Naive thymus-derived CD8-positive, alpha-beta T cell (primary cell): ENCODE data around the gene IRF3. TPM values are rescaled to one million over a fixed set of nuclear protein-coding genes. Genes with fewer than 3 reads are reported as not detected.
"Not testable (repeated sequence)": the region's sequence is repeated elsewhere in the genome, so short reads cannot be mapped to it uniquely, and the experiment has no call there.

Source experiments
- ATAC-seq, 2 donors: fragments of 150-1000 bp; cut with Tn5 transposase in 1 of 2; sonication (Bioruptor Pico), chemical (Tn5 transposase) in 1 of 2; 1 replicate in 1 of 2; 2 replicates in 1 of 2; pipeline ENCODE4 v1.10.0; 2021; ENCODE audit warnings: mild to moderate bottlenecking in 2 of 2, moderate library complexity in 2 of 2
- POLR2A ChIA-PET: fragments of 350-600 bp; sonication (Branson Sonifier 250); formaldehyde crosslinking; loops from one replicate; lab custom pipeline; 2021; ENCODE audit warnings: antibody characterized with exemption; lab: Charles Lee
- DNase-seq, 10 donors: peaks; one replicate each; pipeline versions ENCODE4 v3.0.0 to v3.0.0-alpha.2; 2020 to 2022
- H3K27ac Mint-ChIP-seq, 10 donors: one replicate each; pipeline ENCODE4 v1.8.0; 2020 to 2022; ENCODE audit warnings: mild to moderate bottlenecking in 10 of 10, mixed read lengths in 10 of 10, moderate library complexity in 4 of 10, inconsistent platforms in 1 of 10
- H3K27me3 Mint-ChIP-seq, 5 donors: one replicate each; pipeline ENCODE4 v1.8.0; 2021 to 2022; ENCODE audit warnings: mixed read lengths in 5 of 5
- H3K36me3 Mint-ChIP-seq, 3 donors: one replicate each; pipeline ENCODE4 v1.8.0; 2020 to 2022; ENCODE audit warnings: mixed read lengths in 3 of 3, mild to moderate bottlenecking in 2 of 3, inconsistent platforms in 1 of 3
- H3K4me1 Mint-ChIP-seq, 4 donors: one replicate each; pipeline ENCODE4 v1.8.0; 2021 to 2022; ENCODE audit warnings: mixed read lengths in 4 of 4
- H3K4me3 Mint-ChIP-seq, 10 donors: one replicate each; pipeline ENCODE4 v1.8.0; 2020 to 2022; ENCODE audit warnings: mild to moderate bottlenecking in 10 of 10, mixed read lengths in 10 of 10, moderate library complexity in 6 of 10, inconsistent platforms in 1 of 10
- H3K9me3 Mint-ChIP-seq, 9 donors: one replicate each; pipeline ENCODE4 v1.8.0; 2020 to 2022; ENCODE audit warnings: mixed read lengths in 9 of 9, mild to moderate bottlenecking in 3 of 9, inconsistent platforms in 1 of 9, moderate library complexity in 1 of 9
- polyA plus RNA-seq, 3 donors: library from polyadenylated mRNA; unstranded; fragments of 300-500 nt; fragmentation: Illumina TruSeq; gene quantifications; one replicate each; pipeline ENCODE4 v1.2.3, GENCODE V29; 2021
- total RNA-seq, 8 experiments: library from RNA in 2 of 8; stranded (reverse) in 2 of 8; gene quantifications; one replicate each; pipeline ENCODE4 v1.2.3 and lab custom pipeline; 2021 to 2026

Gene IRF3
- total and polyA plus RNA-seq, 5 experiments from 2014 or later, result 54.6 to 303 (median 76.1) TPM

- Mint-ChIP-seq H3K27ac (peak within 1 kb of the TSS; percentile 94 to 99 (median 97)), H3K36me3 (peaks cover 0 to 14% (median under 1%) of the 10 kb centered on the region in 3 donors), H3K9me3 (no peaks in the 10 kb centered on the region), H3K4me3 (peak within 1 kb of the TSS; percentile 87 to 98 (median 95)), H3K27me3 (no peaks in the 10 kb centered on the region), H3K4me1 (peaks cover 47 to 75% (median 63%) of the 10 kb centered on the region in 4 donors)
- ATAC-seq (peak; percentile 65 to 69), DNase-seq (peak; percentile 96 to 100 (median 99))
- POLR2A ChIA-PET, result interaction anchor here (0.6 to 7.8 kb wide), 20 partner anchors 10 to 307 kb away, joined by 3 to 180 read pairs (median 4); partner anchors contain the start of genes AKT1S1, BCL2L12, CD37 and IRF3
Measured at GRCh38 chr19:49641688-49642491, 23.8 kb downstream of the IRF3 start, which contains the start of gene SCAF1. TSS of gene SCAF1 (plus strand) at chr19:49642209. CDS start at chr19:49645027, 2,818 bp downstream.

GRCh38 chr19:49640113-49640898, 25.4 kb downstream of the IRF3 start, which contains the start of gene RRAS:
TSS of gene RRAS (minus strand) at chr19:49640143. CDS start at chr19:49640098, 45 bp downstream.
- no peaks in the 10 kb centered on the region for H3K36me3 Mint-ChIP-seq
- H3K27ac Mint-ChIP-seq, result peak within 1 kb of the TSS; percentile 94 to 99 (median 97)
- POLR2A ChIA-PET, result interaction anchor here (0.5 to 7.8 kb wide), 36 partner anchors 8 to 1276 kb away, joined by 3 to 180 read pairs (median 4); partner anchors contain the start of genes AKT1S1, ALDH16A1, ATF5 and BCL2L12
- ATAC-seq, result peak; percentile 67 to 73
- peak within 1 kb of the TSS; percentile 87 to 98 (median 94) for H3K4me3 Mint-ChIP-seq
- H3K4me1 Mint-ChIP-seq, result peaks cover 45 to 68% (median 58%) of the 10 kb centered on the region in 4 donors
- no peaks in the 10 kb centered on the region for H3K9me3 Mint-ChIP-seq
- peak; percentile 94 to 100 (median 99) for DNase-seq
- H3K27me3 Mint-ChIP-seq, result no peaks in the 10 kb centered on the region

GRCh38 chr19:49639401-49640112, 26.1 kb downstream of the IRF3 start:
- POLR2A ChIA-PET, result interaction anchor here (0.6 to 7.8 kb wide), 29 partner anchors 8 to 1276 kb away, joined by 3 to 180 read pairs (median 4); partner anchors contain the start of genes AKT1S1, ATF5, BCL2L12 and IRF3
- ATAC-seq (no peak), DNase-seq (peak in 2 of 10 donors; percentile 17 to 22)
- peaks cover 43 to 63% (median 56%) of the 10 kb centered on the region in 4 donors for H3K4me1 Mint-ChIP-seq
- H3K27me3 Mint-ChIP-seq, result no peaks in the 10 kb centered on the region
- H3K9me3 Mint-ChIP-seq, result no peaks in the 10 kb centered on the region
- H3K4me3 Mint-ChIP-seq, result peak overlapping the region; percentile 87 to 98 (median 94)
- H3K27ac Mint-ChIP-seq, result peak overlapping the region; percentile 48 to 99 (median 97)
- no peaks in the 10 kb centered on the region for H3K36me3 Mint-ChIP-seq

GRCh38 chr19:49637821-49638738, 27.6 kb downstream of the IRF3 start:
- peak overlapping the region in 9 of 10 donors; percentile 18 to 93 (median 76) for H3K27ac Mint-ChIP-seq
- H3K27me3 Mint-ChIP-seq, result no peaks in the 10 kb centered on the region
- no peaks in the 10 kb centered on the region for H3K9me3 Mint-ChIP-seq
- H3K36me3 Mint-ChIP-seq, result no peaks in the 10 kb centered on the region
- POLR2A ChIA-PET, result interaction anchor here (1.0 to 7.8 kb wide), 4 partner anchors 26 to 57 kb away, joined by 3 to 180 read pairs (median 54); partner anchors contain the start of genes BCL2L12, IRF3, PRMT1 and PRR12
- H3K4me1 Mint-ChIP-seq, result peaks cover 32 to 49% (median 41%) of the 10 kb centered on the region in 4 donors
- H3K4me3 Mint-ChIP-seq, result peak overlapping the region; percentile 33 to 97 (median 71)
- DNase-seq, result no peak
- no peak for ATAC-seq

GRCh38 chr19:49636233-49636932, 29.3 kb downstream of the IRF3 start:
- Mint-ChIP-seq H3K36me3 (no peaks in the 10 kb centered on the region), H3K9me3 (no peaks in the 10 kb centered on the region), H3K4me1 (peaks cover 24 to 37% (median 29%) of the 10 kb centered on the region in 4 donors), H3K27ac (peak overlapping the region in 8 of 10 donors; percentile 22 to 81 (median 56)), H3K4me3 (no peak overlapping the region), H3K27me3 (no peaks in the 10 kb centered on the region)
- ATAC-seq, result no peak
- POLR2A ChIA-PET, result interaction anchor here (0.6 kb wide), 1 partner anchor 17 kb away, joined by 3 read pairs; no protein-coding TSS in a partner anchor
- no peak for DNase-seq

- no peaks in the 10 kb centered on the region for H3K27me3 Mint-ChIP-seq
- no peak for DNase-seq
- ATAC-seq, result no peak
- H3K4me1 Mint-ChIP-seq, result peaks cover 21 to 30% (median 27%) of the 10 kb centered on the region in 4 donors
- H3K9me3 Mint-ChIP-seq, result no peaks in the 10 kb centered on the region
- POLR2A ChIA-PET, result interaction anchor here (0.6 kb wide), 2 partner anchors 16 to 218 kb away, joined by 3 read pairs; no protein-coding TSS in a partner anchor
- no peaks in the 10 kb centered on the region for H3K36me3 Mint-ChIP-seq
- H3K4me3 Mint-ChIP-seq, result no peak overlapping the region
- peak overlapping the region in 6 of 10 donors; percentile 53 to 86 (median 69) for H3K27ac Mint-ChIP-seq
Measured at GRCh38 chr19:49635530-49636232, 30.0 kb downstream of the IRF3 start.

- H3K4me3 Mint-ChIP-seq, H3K9me3 Mint-ChIP-seq, H3K36me3 Mint-ChIP-seq, ATAC-seq, POLR2A ChIA-PET, H3K27me3 Mint-ChIP-seq, DNase-seq, H3K27ac Mint-ChIP-seq: not testable (repeated sequence)
- H3K4me1 Mint-ChIP-seq, result peaks cover 4 to 14% (median 10%) of the 10 kb centered on the region in 4 donors
Measured at GRCh38 chr19:49633273-49633672, 32.4 kb downstream of the IRF3 start.

- Mint-ChIP-seq H3K27ac (peak overlapping the region in 3 of 10 donors; percentile 20 to 70 (median 29)), H3K27me3 (no peaks in the 10 kb centered on the region), H3K36me3 (peaks cover 0 to 8% (median 0%) of the 10 kb centered on the region in 3 donors), H3K9me3 (no peaks in the 10 kb centered on the region), H3K4me3 (no peak overlapping the region), H3K4me1 (peaks cover 0 to 9% (median 4%) of the 10 kb centered on the region in 4 donors)
- DNase-seq (no peak), ATAC-seq (no peak)
- POLR2A ChIA-PET, result interaction anchor here (1.4 kb wide), 1 partner anchor 17 kb away, joined by 3 read pairs; no protein-coding TSS in a partner anchor
Measured at GRCh38 chr19:49632576-49632975, 33.1 kb downstream of the IRF3 start.

- peak overlapping the region in 4 of 10 donors; percentile 20 to 77 (median 46) for H3K27ac Mint-ChIP-seq
- POLR2A ChIA-PET, result interaction anchor here (1.0 to 2.1 kb wide), 5 partner anchors 8 to 45 kb away, joined by 3 to 13 read pairs (median 4); partner anchors contain the start of genes PRMT1, RRAS and SCAF1
Measured at GRCh38 chr19:49631610-49632192, 34.0 kb downstream of the IRF3 start.

More at GRCh38 chr19:49631610-49632192, 34.0 kb downstream of the IRF3 start:
- ATAC-seq (no peak), DNase-seq (no peak)
- H3K36me3 Mint-ChIP-seq, result peaks cover 0 to 15% (median 0%) of the 10 kb centered on the region in 3 donors
- no peaks in the 10 kb centered on the region for H3K27me3 Mint-ChIP-seq
- H3K4me3 Mint-ChIP-seq, result no peak overlapping the region
- H3K4me1 Mint-ChIP-seq, result peaks cover 0 to 8% (median 4%) of the 10 kb centered on the region in 4 donors
- H3K9me3 Mint-ChIP-seq, result no peaks in the 10 kb centered on the region
